Measurements from ENCODE around the gene CEP104. TPM values are rescaled to one million over a fixed set of nuclear protein-coding genes. Genes with fewer than 3 reads are reported as not detected.

Gene CEP104
- total and polyA plus RNA-seq, 9 of the 15 experiments (the other 6 are each of a cell fraction or from before 2014, with no cell fraction given): 11.2 to 63.4 (median 42.6) TPM

DNA sequence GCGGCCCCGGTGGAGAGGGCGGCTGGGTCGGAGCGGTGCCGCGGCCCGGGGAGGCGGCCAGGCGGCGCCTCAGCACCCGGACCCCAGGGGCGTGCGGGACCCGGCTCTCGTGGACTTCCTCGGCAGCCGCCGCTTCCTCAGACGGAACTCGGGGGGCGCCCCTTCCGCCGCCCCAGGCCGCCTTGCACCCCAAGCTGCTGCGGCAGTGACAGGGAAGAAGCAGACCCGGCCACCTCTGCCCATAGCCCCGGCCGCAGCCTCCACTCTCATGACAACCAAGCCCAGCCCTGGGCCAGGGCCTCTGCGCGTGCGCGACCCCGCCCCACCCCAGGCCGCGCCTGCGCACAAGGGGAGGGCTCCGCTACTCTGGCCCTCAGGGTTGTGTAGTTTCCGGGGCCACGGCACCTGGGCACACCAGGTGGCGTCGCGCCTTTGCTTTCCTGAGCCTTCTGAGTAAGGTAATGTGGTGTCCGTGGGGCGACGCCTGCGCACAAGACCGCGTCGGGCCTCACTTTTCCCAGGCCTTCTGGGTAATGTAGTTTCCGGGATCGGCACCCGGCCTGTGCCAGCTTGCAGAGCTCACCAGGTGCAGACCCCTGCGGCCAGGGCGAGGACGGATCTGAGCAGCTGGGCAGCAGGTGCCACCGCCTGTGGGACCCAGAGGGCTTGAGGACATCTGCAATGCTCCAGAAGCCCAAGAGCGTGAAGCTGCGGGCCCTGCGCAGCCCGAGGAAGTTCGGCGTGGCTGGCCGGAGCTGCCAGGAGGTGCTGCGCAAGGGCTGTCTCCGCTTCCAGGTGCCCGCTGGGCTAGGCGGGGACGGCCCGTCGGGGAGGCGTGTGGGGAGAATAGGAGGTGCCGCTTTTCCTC is at the start of gene CEP104, which contains the start of gene DFFB (continued):
- TF ChIP-seq CREBBP (IDR thresholded peaks at IDR 0.05; ENCODE audit: low read depth, low read length) (no peak), CBX1 (IDR thresholded peaks at IDR 0.05; ENCODE audit: low read depth) (no peak), ZNF699 (CRISPR knock-in tag; IDR thresholded peaks at IDR 0.05; ENCODE audit: insufficient replicate concordance) (no peak), HDAC2 (IDR thresholded peaks at IDR 0.05) (no peak; the same call in 1 of the 2 replicates), ZSCAN32 (CRISPR knock-in tag; IDR thresholded peaks at IDR 0.05) (no peak), ETS2 (tag; IDR thresholded peaks at IDR 0.05; ENCODE audit: borderline replicate concordance, poor library complexity, severe bottlenecking) (no peak), ZNF146 (CRISPR knock-in tag; IDR thresholded peaks at IDR 0.05; ENCODE audit: unreplicated experiment) (no peak), IRF2 (CRISPR knock-in tag; IDR thresholded peaks at IDR 0.05) (no peak), ZNF431 (CRISPR knock-in tag; IDR thresholded peaks at IDR 0.05) (peak; percentile 20; the same call in 1 of the 2 replicates), ZNF507 (tag; conservative IDR thresholded peaks at IDR 0.05) (no peak), ERF (CRISPR knock-in tag; IDR thresholded peaks at IDR 0.05) (no peak), POLR3A (IDR thresholded peaks at IDR 0.05; ENCODE audit: borderline replicate concordance, extremely low read depth, insufficient read depth, insufficient read length) (no peak), WHSC1 (IDR thresholded peaks at IDR 0.05; ENCODE audit: low read length) (no peak), ZNF57 (CRISPR knock-in tag; IDR thresholded peaks at IDR 0.05) (no peak), KAT2B (IDR thresholded peaks at IDR 0.05; ENCODE audit: low read depth, low read length) (no peak), SMARCB1 (IDR thresholded peaks at IDR 0.05; ENCODE audit: insufficient read length, low read depth) (no peak), ZNF23 (CRISPR knock-in tag; IDR thresholded peaks at IDR 0.05) (no peak), RB1 (IDR thresholded peaks at IDR 0.05; ENCODE audit: low read depth) (0 out of 2 replicates have a peak, but pooled peaks have one; percentile 27), ZNF184 (CRISPR knock-in tag; IDR thresholded peaks at IDR 0.05) (no peak), C11orf30 (IDR thresholded peaks at IDR 0.05; ENCODE audit: low read depth) (0 out of 2 replicates have a peak, but pooled peaks have one; percentile 21), ZNF780A (CRISPR knock-in tag; IDR thresholded peaks at IDR 0.05) (no peak)
- TF ChIP-seq, protein P1, sequence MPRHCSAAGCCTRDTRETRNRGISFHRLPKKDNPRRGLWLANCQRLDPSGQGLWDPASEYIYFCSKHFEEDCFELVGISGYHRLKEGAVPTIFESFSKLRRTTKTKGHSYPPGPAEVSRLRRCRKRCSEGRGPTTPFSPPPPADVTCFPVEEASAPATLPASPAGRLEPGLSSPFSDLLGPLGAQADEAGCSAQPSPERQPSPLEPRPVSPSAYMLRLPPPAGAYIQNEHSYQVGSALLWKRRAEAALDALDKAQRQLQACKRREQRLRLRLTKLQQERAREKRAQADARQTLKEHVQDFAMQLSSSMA (CRISPR knock-in tag; IDR thresholded peaks at IDR 0.05): no peak
- TF ChIP-seq, protein P2, sequence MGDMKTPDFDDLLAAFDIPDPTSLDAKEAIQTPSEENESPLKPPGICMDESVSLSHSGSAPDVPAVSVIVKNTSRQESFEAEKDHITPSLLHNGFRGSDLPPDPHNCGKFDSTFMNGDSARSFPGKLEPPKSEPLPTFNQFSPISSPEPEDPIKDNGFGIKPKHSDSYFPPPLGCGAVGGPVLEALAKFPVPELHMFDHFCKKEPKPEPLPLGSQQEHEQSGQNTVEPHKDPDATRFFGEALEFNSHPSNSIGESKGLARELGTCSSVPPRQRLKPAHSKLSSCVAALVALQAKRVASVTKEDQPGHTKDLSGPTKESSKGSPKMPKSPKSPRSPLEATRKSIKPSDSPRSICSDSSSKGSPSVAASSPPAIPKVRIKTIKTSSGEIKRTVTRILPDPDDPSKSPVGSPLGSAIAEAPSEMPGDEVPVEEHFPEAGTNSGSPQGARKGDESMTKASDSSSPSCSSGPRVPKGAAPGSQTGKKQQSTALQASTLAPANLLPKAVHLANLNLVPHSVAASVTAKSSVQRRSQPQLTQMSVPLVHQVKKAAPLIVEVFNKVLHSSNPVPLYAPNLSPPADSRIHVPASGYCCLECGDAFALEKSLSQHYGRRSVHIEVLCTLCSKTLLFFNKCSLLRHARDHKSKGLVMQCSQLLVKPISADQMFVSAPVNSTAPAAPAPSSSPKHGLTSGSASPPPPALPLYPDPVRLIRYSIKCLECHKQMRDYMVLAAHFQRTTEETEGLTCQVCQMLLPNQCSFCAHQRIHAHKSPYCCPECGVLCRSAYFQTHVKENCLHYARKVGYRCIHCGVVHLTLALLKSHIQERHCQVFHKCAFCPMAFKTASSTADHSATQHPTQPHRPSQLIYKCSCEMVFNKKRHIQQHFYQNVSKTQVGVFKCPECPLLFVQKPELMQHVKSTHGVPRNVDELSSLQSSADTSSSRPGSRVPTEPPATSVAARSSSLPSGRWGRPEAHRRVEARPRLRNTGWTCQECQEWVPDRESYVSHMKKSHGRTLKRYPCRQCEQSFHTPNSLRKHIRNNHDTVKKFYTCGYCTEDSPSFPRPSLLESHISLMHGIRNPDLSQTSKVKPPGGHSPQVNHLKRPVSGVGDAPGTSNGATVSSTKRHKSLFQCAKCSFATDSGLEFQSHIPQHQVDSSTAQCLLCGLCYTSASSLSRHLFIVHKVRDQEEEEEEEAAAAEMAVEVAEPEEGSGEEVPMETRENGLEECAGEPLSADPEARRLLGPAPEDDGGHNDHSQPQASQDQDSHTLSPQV (IDR thresholded peaks at IDR 0.05): no peak
- TF ChIP-seq, protein P3, sequence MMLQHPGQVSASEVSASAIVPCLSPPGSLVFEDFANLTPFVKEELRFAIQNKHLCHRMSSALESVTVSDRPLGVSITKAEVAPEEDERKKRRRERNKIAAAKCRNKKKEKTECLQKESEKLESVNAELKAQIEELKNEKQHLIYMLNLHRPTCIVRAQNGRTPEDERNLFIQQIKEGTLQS (IDR thresholded peaks at IDR 0.05): no peak
- TF ChIP-seq, protein P3 (CRISPR knock-in tag; conservative IDR thresholded peaks at IDR 0.05): no peak
